CD4-positive, alpha-beta memory T cell (primary cell): ENCODE data around the gene RAB3IL1. TPM values are rescaled to one million over a fixed set of nuclear protein-coding genes. Genes with fewer than 3 reads are reported as not detected.

Source experiments
- CTCF ChIA-PET: fragments of 350-600 bp; sonication (Branson Sonifier 250); formaldehyde crosslinking; loops from one replicate; lab custom pipeline; 2021; ENCODE audit warnings: inconsistent platforms; ENCODE audit not compliant: partially characterized antibody; lab: Charles Lee
- POLR2A ChIA-PET: fragments of 350-600 bp; sonication (Branson Sonifier 250); formaldehyde crosslinking; loops from one replicate; lab custom pipeline; 2021; ENCODE audit not compliant: partially characterized antibody; lab: Charles Lee
- DNase-seq, 5 donors: peaks; one replicate each; pipeline versions ENCODE4 v3.0.0 to v3.0.0-alpha.2; 2020 to 2022; ENCODE audit warnings: mixed read lengths in 1 of 5
- H3K27ac ChIP-seq: one replicate; pipeline ENCODE4 v1.7.0; 2013; ENCODE audit warnings: low read depth, low read length
- H3K27me3 ChIP-seq: 2 replicates; pipeline ENCODE4 v1.7.0; 2013; ENCODE audit warnings: mild to moderate bottlenecking, low read length, moderate library complexity; ENCODE audit not compliant: insufficient read depth
- H3K36me3 ChIP-seq: 2 replicates; pipeline ENCODE4 v1.7.0; 2013; ENCODE audit warnings: mild to moderate bottlenecking, low read length, moderate library complexity; ENCODE audit not compliant: insufficient read depth
- H3K4me1 ChIP-seq: 2 replicates; pipeline ENCODE4 v1.7.0; 2013; ENCODE audit warnings: mild to moderate bottlenecking, low read length, moderate library complexity; ENCODE audit not compliant: insufficient read depth
- H3K4me3 ChIP-seq, 2 donors: one replicate each; pipeline ENCODE4 v1.7.0; 2013; ENCODE audit warnings: low read length in 2 of 2, mild to moderate bottlenecking in 1 of 2
- H3K9me3 ChIP-seq, 2 donors: one replicate each; pipeline ENCODE4 v1.7.0; 2013; ENCODE audit warnings: low read length in 2 of 2, control low read depth in 1 of 2; ENCODE audit not compliant: control insufficient read depth in 1 of 2
- H3K27ac Mint-ChIP-seq, 7 donors: one replicate each; pipeline ENCODE4 v1.8.0; 2020 to 2021; ENCODE audit warnings: mixed read lengths in 7 of 7, mild to moderate bottlenecking in 6 of 7, inconsistent platforms in 3 of 7, moderate library complexity in 3 of 7
- H3K27me3 Mint-ChIP-seq, 2 donors: one replicate each; pipeline ENCODE4 v1.8.0; 2020 to 2021; ENCODE audit warnings: mixed read lengths in 2 of 2
- H3K36me3 Mint-ChIP-seq, 2 donors: one replicate each; pipeline ENCODE4 v1.8.0; 2020 to 2021; ENCODE audit warnings: mixed read lengths in 2 of 2, inconsistent platforms in 1 of 2, mild to moderate bottlenecking in 1 of 2
- H3K4me1 Mint-ChIP-seq, 4 donors: one replicate each; pipeline ENCODE4 v1.8.0; 2020 to 2021; ENCODE audit warnings: mixed read lengths in 4 of 4, mild to moderate bottlenecking in 1 of 4
- H3K4me3 Mint-ChIP-seq, 8 donors: one replicate each; pipeline ENCODE4 v1.8.0; 2020 to 2021; ENCODE audit warnings: mixed read lengths in 8 of 8, mild to moderate bottlenecking in 7 of 8, moderate library complexity in 6 of 8, inconsistent platforms in 3 of 8
- H3K9me3 Mint-ChIP-seq, 8 donors: one replicate each; pipeline ENCODE4 v1.8.0; 2020 to 2021; ENCODE audit warnings: mixed read lengths in 8 of 8, mild to moderate bottlenecking in 5 of 8, inconsistent platforms in 3 of 8, moderate library complexity in 1 of 8
- intact Hi-C: fragments of 100-400 bp; cut with micrococcal nuclease; formaldehyde crosslinking; loops from one replicate; pipeline ENCODE4 v1.15.1; 2023
- microRNA-seq: library from miRNA; unstranded; fragments of <30 nt; microRNA quantifications from one replicate; pipeline ENCODE4 v1.2.0, GENCODE V29; 2021; ENCODE audit warnings: borderline replicate concordance, borderline number of aligned reads, borderline microRNAs expressed, mixed read lengths
- polyA plus RNA-seq, 2 donors: library from polyadenylated mRNA; unstranded; fragments of 300-500 nt; fragmentation: Illumina TruSeq; gene quantifications; one replicate each; pipeline ENCODE4 v1.2.3, GENCODE V29; 2021
- total RNA-seq, 2 experiments: library from RNA; stranded (reverse); gene quantifications; one replicate each; pipeline ENCODE4 v1.2.3, GENCODE V29; 2021

The RAB3IL1 gene
- total and polyA plus RNA-seq, 4 experiments from 2014 or later, result 0.44 to 0.53 TPM; not detected in 2

GRCh38 chr11:61851113-61851899 is 66.1 kb downstream of the RAB3IL1 start:
- H3K27ac Mint-ChIP-seq, result no peak overlapping the region
- Histone ChIP-seq H3K27me3 (no peaks in the 10 kb centered on the region), H3K27ac (no peak overlapping the region), H3K9me3 (no peaks in the 10 kb centered on the region), H3K4me1 (no peaks in the 10 kb centered on the region), H3K36me3 (no peaks in the 10 kb centered on the region), H3K4me3 (no peak overlapping the region)
- H3K27me3 Mint-ChIP-seq, result no peaks in the 10 kb centered on the region
- intact Hi-C loops, result no loop called here
- CTCF ChIA-PET, result no interaction called here
- no peak overlapping the region for H3K4me3 Mint-ChIP-seq
- H3K36me3 Mint-ChIP-seq, result no peaks in the 10 kb centered on the region
- no peak for DNase-seq
- H3K9me3 Mint-ChIP-seq, result no peaks in the 10 kb centered on the region
- POLR2A ChIA-PET, result no interaction called here
- H3K4me1 Mint-ChIP-seq, result no peaks in the 10 kb centered on the region

GRCh38 chr11:61850687-61851086 is 66.7 kb downstream of the RAB3IL1 start:
- no peaks in the 10 kb centered on the region for H3K36me3 Mint-ChIP-seq
- intact Hi-C loops, result no loop called here

GRCh38 chr11:61848631-61849030 is 68.7 kb downstream of the RAB3IL1 start:
- no peaks in the 10 kb centered on the region for H3K4me1 ChIP-seq
- H3K4me3 ChIP-seq, result no peak overlapping the region
- DNase-seq, result no peak
- intact Hi-C loops, result no loop called here
- CTCF ChIA-PET, result no interaction called here
- no peaks in the 10 kb centered on the region for H3K36me3 ChIP-seq
- POLR2A ChIA-PET, result no interaction called here
- no peak overlapping the region for H3K27ac ChIP-seq
- Mint-ChIP-seq H3K4me1 (no peaks in the 10 kb centered on the region), H3K9me3 (no peaks in the 10 kb centered on the region), H3K27me3 (no peaks in the 10 kb centered on the region), H3K4me3 (no peak overlapping the region), H3K27ac (no peak overlapping the region), H3K36me3 (no peaks in the 10 kb centered on the region)
- no peaks in the 10 kb centered on the region for H3K9me3 ChIP-seq
- H3K27me3 ChIP-seq, result no peaks in the 10 kb centered on the region

More at GRCh38 chr11:61850687-61851086, 66.7 kb downstream of the RAB3IL1 start:
- ChIA-PET POLR2A (no interaction called here), CTCF (no interaction called here)
- Histone ChIP-seq H3K27ac (no peak overlapping the region), H3K27me3 (no peaks in the 10 kb centered on the region), H3K4me3 (no peak overlapping the region), H3K9me3 (no peaks in the 10 kb centered on the region), H3K36me3 (no peaks in the 10 kb centered on the region), H3K4me1 (no peaks in the 10 kb centered on the region)
- Mint-ChIP-seq H3K27ac (no peak overlapping the region), H3K4me3 (no peak overlapping the region), H3K9me3 (no peaks in the 10 kb centered on the region), H3K27me3 (no peaks in the 10 kb centered on the region), H3K4me1 (no peaks in the 10 kb centered on the region)
- no peak for DNase-seq

- Histone ChIP-seq H3K36me3 (no peaks in the 10 kb centered on the region), H3K9me3 (no peaks in the 10 kb centered on the region), H3K4me1 (no peaks in the 10 kb centered on the region), H3K27me3 (no peaks in the 10 kb centered on the region), H3K4me3 (no peak overlapping the region), H3K27ac (no peak overlapping the region)
- ChIA-PET POLR2A (no interaction called here), CTCF (no interaction called here)
- Mint-ChIP-seq H3K9me3 (no peaks in the 10 kb centered on the region), H3K27ac (peak overlapping the region in 2 of 7 donors; percentile 35 to 78), H3K36me3 (no peaks in the 10 kb centered on the region), H3K4me3 (no peak overlapping the region), H3K4me1 (no peaks in the 10 kb centered on the region), H3K27me3 (no peaks in the 10 kb centered on the region)
- intact Hi-C loops, result no loop called here
- no peak for DNase-seq
Observed at GRCh38 chr11:61847914-61848581, 69.3 kb downstream of the RAB3IL1 start.

Small RNA genes lying within 50 kb of the gene (microRNA-seq; reads per million reads assigned to microRNA genes)
- not detected for gene MIR6746

Other genes starting within 250 kb of the RAB3IL1 start
- under 1 TPM; 0.30 to 0.44 TPM for gene DAGLA, start 237.2 kb downstream of the RAB3IL1 start, total RNA-seq
- gene DAGLA, start 237.2 kb downstream of the RAB3IL1 start, polyA plus RNA-seq, result under 1 TPM in 1 of 2 donors, not detected in 1; 0.52 TPM
- gene MYRF, start 164.9 kb downstream of the RAB3IL1 start, total RNA-seq, result 1 to 10 TPM in 1 of 2 experiments, under 1 TPM in 1; 0.94 to 1.6 TPM
- gene MYRF, start 164.9 kb downstream of the RAB3IL1 start, polyA plus RNA-seq, result under 1 TPM; 0.44 to 0.83 TPM
- 100 to 1,000 TPM; 113 to 117 TPM for gene TMEM258, start 125.0 kb downstream of the RAB3IL1 start, total RNA-seq
- 100 to 1,000 TPM; 186 to 276 TPM for gene TMEM258, start 125.0 kb downstream of the RAB3IL1 start, polyA plus RNA-seq
- 1 to 10 TPM; 7.4 to 8.0 TPM for gene FEN1, start 124.7 kb downstream of the RAB3IL1 start, total RNA-seq
- 10 to 100 TPM; 12.7 to 15.4 TPM for gene FEN1, start 124.7 kb downstream of the RAB3IL1 start, polyA plus RNA-seq
- gene FADS1, start 100.6 kb downstream of the RAB3IL1 start, total RNA-seq, result 1 to 10 TPM; 1.7 to 2.2 TPM
- gene FADS1, start 100.6 kb downstream of the RAB3IL1 start, polyA plus RNA-seq, result under 1 TPM; 0.70 to 0.72 TPM
- under 1 TPM; 0.22 to 0.73 TPM for gene FADS2, start 89.3 kb downstream of the RAB3IL1 start, total RNA-seq
- under 1 TPM; 0.06 to 0.94 TPM for gene FADS2, start 89.3 kb downstream of the RAB3IL1 start, polyA plus RNA-seq
- 1 to 10 TPM; 5.9 to 7.8 TPM for gene FADS3, start 26.0 kb downstream of the RAB3IL1 start, total RNA-seq
- 1 to 10 TPM; 2.9 to 3.0 TPM for gene FADS3, start 26.0 kb downstream of the RAB3IL1 start, polyA plus RNA-seq
- gene BEST1, start 32.8 kb upstream of the RAB3IL1 start, total RNA-seq, result under 1 TPM; 0.26 to 0.50 TPM
- 1 to 10 TPM; 1.3 TPM for gene BEST1, start 32.8 kb upstream of the RAB3IL1 start, polyA plus RNA-seq
- 100 to 1,000 TPM; 695 to 763 TPM for gene FTH1, start 50.1 kb upstream of the RAB3IL1 start, total RNA-seq
- gene FTH1, start 50.1 kb upstream of the RAB3IL1 start, polyA plus RNA-seq, result 1,000 to 10,000 TPM; 3,123 to 3,378 TPM
- 10 to 100 TPM; 28.4 to 32.1 TPM for gene INCENP, start 206.4 kb upstream of the RAB3IL1 start, total RNA-seq
- 1 to 10 TPM in 1 of 2 donors, not detected in 1; 2.7 TPM for gene INCENP, start 206.4 kb upstream of the RAB3IL1 start, polyA plus RNA-seq